DOHH2 (cell line): Measurements from ENCODE around the gene RAPGEF3.

Experiments
- H3F3A ChIP-seq: fragments of 200-600 bp; sonication (generic), shearing (Covaris generic); 2 replicates; pipeline ENCODE4 v1.6.0; 2016; ENCODE audit warnings: antibody characterized with exemption, mild to moderate bottlenecking; ENCODE audit not compliant: control insufficient read depth, insufficient read depth
- H3K27ac ChIP-seq: fragments of 200-600 bp; sonication (generic); 2 replicates; pipeline ENCODE4 v1.5.1; 2014; ENCODE audit warnings: low read depth, mild to moderate bottlenecking, low read length, moderate library complexity
- H3K27me3 ChIP-seq: fragments of 200-600 bp; sonication (generic); 2 replicates; pipeline ENCODE4 v1.6.1; 2014; ENCODE audit warnings: mild to moderate bottlenecking, low read length, mixed read lengths; ENCODE audit not compliant: control insufficient read depth
- H3K36me3 ChIP-seq: fragments of 200-600 bp; sonication (generic); 2 replicates; pipeline ENCODE4 v1.6.1; 2014; ENCODE audit warnings: mild to moderate bottlenecking, low read length, moderate library complexity, mixed read lengths; ENCODE audit not compliant: control insufficient read depth
- H3K4me1 ChIP-seq: fragments of 200-600 bp; sonication (generic); 2 replicates; pipeline ENCODE4 v1.6.1; 2014; ENCODE audit warnings: mild to moderate bottlenecking, low read length, mixed read lengths; ENCODE audit not compliant: control insufficient read depth
- H3K4me2 ChIP-seq: fragments of 200-600 bp; sonication (generic); 2 replicates; pipeline ENCODE4 v1.6.0; 2014; ENCODE audit warnings: mild to moderate bottlenecking, low read length, moderate library complexity
- H3K4me3 ChIP-seq: fragments of 200-600 bp; sonication (generic); 2 replicates; pipeline ENCODE4 v1.5.1; 2014; ENCODE audit warnings: mild to moderate bottlenecking, low read length, mixed read lengths
- H3K79me2 ChIP-seq: fragments of 200-600 bp; sonication (generic); 2 replicates; pipeline ENCODE4 v1.6.1; 2014; ENCODE audit warnings: mild to moderate bottlenecking, low read length, mixed read lengths; ENCODE audit not compliant: control insufficient read depth
- H3K9me2 ChIP-seq: fragments of 200-600 bp; sonication (generic); replicated peaks from 2 replicates; pipeline ENCODE4 v1.6.1; 2014; ENCODE audit warnings: mild to moderate bottlenecking, low read length, mixed read lengths; ENCODE audit not compliant: control insufficient read depth
- H3K9me3 ChIP-seq: fragments of 200-600 bp; sonication (generic); 2 replicates; pipeline ENCODE4 v1.6.1; 2014; ENCODE audit warnings: antibody characterized with exemption, low read length, mixed read lengths; ENCODE audit not compliant: control insufficient read depth, insufficient read depth
- H4K20me1 ChIP-seq: fragments of 200-600 bp; sonication (generic); 2 replicates; pipeline ENCODE4 v1.6.0; 2014; ENCODE audit warnings: low read depth, mild to moderate bottlenecking, antibody characterized with exemption, low read length, moderate library complexity; ENCODE audit not compliant: control insufficient read depth, insufficient read depth
- EZH2phosphoT487 ChIP-seq: fragments of 200-600 bp; sonication (generic); IDR thresholded peaks from 2 replicates; pipeline ENCODE4 v1.6.1; 2017; ENCODE audit warnings: borderline replicate concordance, mild to moderate bottlenecking, antibody characterized with exemption, low read length, moderate library complexity, mixed read lengths
- TF ChIP-seq, protein P1 (sequence below): fragments of 200-600 bp; sonication (generic); IDR thresholded peaks from one replicate; pipeline ENCODE4 v1.5.1; 2014; ENCODE audit warnings: antibody characterized with exemption, mild to moderate bottlenecking, low read depth, low read length; ENCODE audit not compliant: poor library complexity, severe bottlenecking

RAPGEF3 gene

DNA sequence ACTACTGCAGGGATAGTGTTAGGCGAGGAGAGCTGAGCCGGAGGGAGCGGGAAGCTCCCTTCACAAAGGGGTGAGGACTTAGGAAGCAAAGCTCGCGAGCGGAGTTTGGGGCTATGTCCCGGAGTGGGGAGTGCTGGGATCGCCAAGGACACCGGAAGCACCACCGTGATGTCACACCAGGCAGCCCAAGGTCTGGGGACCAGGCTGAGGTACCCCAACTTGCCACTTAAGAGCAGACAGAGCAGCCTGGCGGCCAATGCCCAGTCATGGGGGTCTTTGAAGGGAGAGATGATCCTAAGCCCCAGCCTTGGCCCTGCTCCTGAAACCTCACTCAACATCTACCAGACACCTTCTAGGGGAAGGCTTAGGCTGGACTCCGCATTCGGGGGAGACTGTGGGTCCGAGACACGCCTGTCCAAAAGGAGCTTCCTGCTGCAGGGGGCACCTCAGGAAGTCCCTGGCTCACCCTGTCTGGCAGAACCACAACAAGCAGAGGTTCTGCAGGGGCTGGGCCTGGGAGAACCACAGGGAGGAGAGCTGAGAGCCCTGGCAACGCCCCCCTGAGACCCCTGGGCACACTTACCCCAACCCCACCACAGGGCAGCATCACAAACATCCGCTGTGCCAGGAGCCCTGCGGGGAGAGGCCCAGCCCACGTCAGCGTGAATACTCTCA is 32.1 kb upstream of the RAPGEF3 start:
- no peak overlapping the region for H3K4me3 ChIP-seq
- H3K79me2 ChIP-seq: no peaks in the 10 kb centered on the region
- no peaks in the 10 kb centered on the region for H4K20me1 ChIP-seq
- no peaks in the 10 kb centered on the region for H3K27me3 ChIP-seq
- no peaks in the 10 kb centered on the region for H3K9me2 ChIP-seq
- H3K4me2 ChIP-seq: no peak overlapping the region
- no peaks in the 10 kb centered on the region for H3K4me1 ChIP-seq
- no peaks in the 10 kb centered on the region for H3F3A ChIP-seq
- no peak overlapping the region for H3K27ac ChIP-seq
- H3K36me3 ChIP-seq: peaks cover 98% of the 10 kb centered on the region
- no peaks in the 10 kb centered on the region for H3K9me3 ChIP-seq
- TF ChIP-seq EZH2phosphoT487: no peak
- TF ChIP-seq, protein P1, sequence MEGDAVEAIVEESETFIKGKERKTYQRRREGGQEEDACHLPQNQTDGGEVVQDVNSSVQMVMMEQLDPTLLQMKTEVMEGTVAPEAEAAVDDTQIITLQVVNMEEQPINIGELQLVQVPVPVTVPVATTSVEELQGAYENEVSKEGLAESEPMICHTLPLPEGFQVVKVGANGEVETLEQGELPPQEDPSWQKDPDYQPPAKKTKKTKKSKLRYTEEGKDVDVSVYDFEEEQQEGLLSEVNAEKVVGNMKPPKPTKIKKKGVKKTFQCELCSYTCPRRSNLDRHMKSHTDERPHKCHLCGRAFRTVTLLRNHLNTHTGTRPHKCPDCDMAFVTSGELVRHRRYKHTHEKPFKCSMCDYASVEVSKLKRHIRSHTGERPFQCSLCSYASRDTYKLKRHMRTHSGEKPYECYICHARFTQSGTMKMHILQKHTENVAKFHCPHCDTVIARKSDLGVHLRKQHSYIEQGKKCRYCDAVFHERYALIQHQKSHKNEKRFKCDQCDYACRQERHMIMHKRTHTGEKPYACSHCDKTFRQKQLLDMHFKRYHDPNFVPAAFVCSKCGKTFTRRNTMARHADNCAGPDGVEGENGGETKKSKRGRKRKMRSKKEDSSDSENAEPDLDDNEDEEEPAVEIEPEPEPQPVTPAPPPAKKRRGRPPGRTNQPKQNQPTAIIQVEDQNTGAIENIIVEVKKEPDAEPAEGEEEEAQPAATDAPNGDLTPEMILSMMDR: no peak

DNA sequence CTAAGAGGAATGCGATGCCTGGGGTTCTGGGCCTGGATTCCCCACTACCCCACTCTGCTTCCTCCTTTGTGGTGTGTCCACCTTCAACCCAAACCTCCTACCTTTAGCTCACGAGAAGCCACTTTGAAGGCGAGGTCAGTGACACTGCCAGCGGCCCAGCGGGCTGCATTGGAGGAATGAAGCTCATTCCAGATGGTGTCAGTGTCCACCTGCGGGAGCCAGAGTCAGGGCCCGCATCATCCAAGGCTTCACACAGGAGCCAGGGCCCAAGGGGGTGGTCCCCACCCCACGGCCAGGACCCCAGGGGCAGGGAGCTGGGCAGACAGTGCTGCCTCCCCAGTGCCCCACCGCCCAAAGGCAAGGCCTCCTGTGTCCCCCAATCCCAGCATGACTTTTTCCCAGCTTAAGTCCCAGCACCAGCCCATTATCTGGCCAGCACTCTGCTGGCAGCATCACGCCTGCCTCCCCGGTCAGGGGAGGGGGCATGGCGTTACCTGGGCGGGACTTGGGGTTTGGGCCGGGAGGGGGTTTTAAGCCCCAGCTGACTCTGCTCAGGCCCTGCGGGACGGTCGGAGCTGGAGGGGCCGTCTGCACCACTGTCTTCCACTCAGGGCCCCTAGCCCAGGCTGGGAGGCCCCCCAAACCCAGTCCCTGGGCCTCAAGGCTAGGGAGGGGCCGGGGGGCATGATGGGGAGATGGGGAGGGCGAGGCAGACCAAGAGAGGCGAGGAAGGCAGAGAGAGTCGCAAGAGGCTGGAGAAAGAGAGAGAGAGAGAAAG is 31.2 kb upstream of the RAPGEF3 start:
- TF ChIP-seq EZH2phosphoT487: no peak
- no peaks in the 10 kb centered on the region for H3F3A ChIP-seq
- no peaks in the 10 kb centered on the region for H3K27me3 ChIP-seq
- no peaks in the 10 kb centered on the region for H3K79me2 ChIP-seq
- no peaks in the 10 kb centered on the region for H3K4me1 ChIP-seq
- peaks cover 98% of the 10 kb centered on the region for H3K36me3 ChIP-seq
- no peaks in the 10 kb centered on the region for H3K9me2 ChIP-seq
- no peak overlapping the region for H3K27ac ChIP-seq
- H4K20me1 ChIP-seq: no peaks in the 10 kb centered on the region
- no peaks in the 10 kb centered on the region for H3K9me3 ChIP-seq
- H3K4me3 ChIP-seq: no peak overlapping the region
- H3K4me2 ChIP-seq: no peak overlapping the region

DNA sequence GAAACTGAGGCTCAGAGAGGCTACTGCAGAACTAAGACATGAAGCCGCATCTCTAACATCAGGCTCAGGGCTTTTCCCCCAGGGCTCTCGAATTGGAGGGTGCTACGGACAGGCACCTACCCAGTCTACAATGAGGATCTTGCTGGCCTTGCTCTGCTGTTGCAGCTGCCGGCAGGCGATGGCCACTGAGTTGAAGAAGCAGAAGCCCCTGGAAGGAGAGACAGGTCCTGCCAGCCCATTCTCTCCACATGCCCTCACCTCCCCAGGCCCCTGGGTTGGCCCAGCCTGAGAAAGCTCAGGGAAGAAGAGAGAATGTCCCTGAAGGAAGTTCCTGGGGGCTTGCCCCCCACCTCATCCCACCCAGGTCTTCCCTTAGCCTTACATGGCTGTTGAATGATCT is 30.5 kb upstream of the RAPGEF3 start:
- Histone ChIP-seq H3K9me2 (no peaks in the 10 kb centered on the region), H3K4me1 (no peaks in the 10 kb centered on the region), H3K27me3 (no peaks in the 10 kb centered on the region), H3K4me2 (no peak overlapping the region), H3K4me3 (no peak overlapping the region), H3K9me3 (no peaks in the 10 kb centered on the region), H3F3A (no peaks in the 10 kb centered on the region), H4K20me1 (no peaks in the 10 kb centered on the region), H3K27ac (no peak overlapping the region), H3K79me2 (no peaks in the 10 kb centered on the region), H3K36me3 (peaks cover 98% of the 10 kb centered on the region)
- TF ChIP-seq, protein P1: no peak
- no peak for TF ChIP-seq EZH2phosphoT487
